Gastroesophageal sphincter (tissue), 4 donors: ENCODE measurements around the gene C6orf89. TPM values are rescaled to one million over a fixed set of nuclear protein-coding genes. Genes with fewer than 3 reads are reported as not detected.

Source experiments
- ATAC-seq: fragments of 150-250 bp; one replicate; pipeline ENCODE4 v1.9.1; 2016; ENCODE audit warnings: mild to moderate bottlenecking, moderate library complexity
- H3K27ac ChIP-seq, 4 donors: fragments of 200-600 bp; sonication (generic) in 3 of 4; 1 replicate in 3 of 4; 2 replicates in 1 of 4; pipeline ENCODE4 v1.5.1; 2016 to 2019
- H3K27me3 ChIP-seq: fragments of 200-600 bp; sonication (generic); one replicate; pipeline ENCODE4 v1.5.1; 2019
- H3K36me3 ChIP-seq, 2 donors: fragments of 200-600 bp; sonication (generic); one replicate each; pipeline ENCODE4 v1.5.1; 2019; ENCODE audit warnings: control low read depth in 1 of 2
- H3K4me1 ChIP-seq, 3 donors: fragments of 200-600 bp; sonication (generic); 1 replicate in 2 of 3; 2 replicates in 1 of 3; pipeline ENCODE4 v1.5.1; 2016 to 2019; ENCODE audit warnings: control low read depth in 2 of 3
- H3K4me3 ChIP-seq, 2 donors: fragments of 200-600 bp; sonication (generic); one replicate each; pipeline ENCODE4 v1.5.1; 2019; ENCODE audit warnings: mild to moderate bottlenecking in 1 of 2, moderate library complexity in 1 of 2
- H3K9me3 ChIP-seq, 3 donors: fragments of 200-600 bp; sonication (generic); one replicate each; pipeline ENCODE4 v1.5.1; 2017 to 2019; ENCODE audit warnings: control low read depth in 2 of 3
- EP300 ChIP-seq: sonication (generic); formaldehyde crosslinking; IDR thresholded peaks from one replicate; pipeline ENCODE4 v1.6.1; 2017; ENCODE audit warnings: antibody characterized with exemption, mild to moderate bottlenecking
- POLR2A ChIP-seq, 2 donors: fragments of 450-650 bp; IDR thresholded peaks; one replicate each; pipeline ENCODE4 v1.6.1; 2017; ENCODE audit warnings: antibody characterized with exemption in 2 of 2, mild to moderate bottlenecking in 2 of 2, moderate library complexity in 1 of 2
- POLR2AphosphoS5 ChIP-seq: sonication (generic); formaldehyde crosslinking; IDR thresholded peaks from one replicate; pipeline ENCODE4 v1.6.1; 2017; ENCODE audit warnings: antibody characterized with exemption
- WGBS, 2 donors: methylation state at CpG; one replicate each; pipeline ENCODE4 v1.1.5; 2018; ENCODE audit warnings: low coverage in 1 of 2; 5-methylcytosine and 5-hydroxymethylcytosine counted together
- total RNA-seq, 4 donors: library from RNA; depleted of rRNA; stranded (reverse); fragments of >200 nt; gene quantifications; one replicate each; pipeline ENCODE4 v1.1.0, GENCODE V29; 2016
- TF ChIP-seq, protein P1 (sequence below), 4 experiments: fragments of 200-600 bp in 2 of 4; fragments of 450-650 bp in 2 of 4; sonication (generic) in 1 of 4; IDR thresholded peaks; one replicate each; pipeline ENCODE4 v1.5.1; 2017 to 2019; ENCODE audit warnings: antibody characterized with exemption in 4 of 4, mild to moderate bottlenecking in 2 of 4, moderate library complexity in 2 of 4

C6orf89 gene
- total RNA-seq, 4 donors from 2014 or later, result 62.1 to 73.8 (median 69.8) TPM

DNA sequence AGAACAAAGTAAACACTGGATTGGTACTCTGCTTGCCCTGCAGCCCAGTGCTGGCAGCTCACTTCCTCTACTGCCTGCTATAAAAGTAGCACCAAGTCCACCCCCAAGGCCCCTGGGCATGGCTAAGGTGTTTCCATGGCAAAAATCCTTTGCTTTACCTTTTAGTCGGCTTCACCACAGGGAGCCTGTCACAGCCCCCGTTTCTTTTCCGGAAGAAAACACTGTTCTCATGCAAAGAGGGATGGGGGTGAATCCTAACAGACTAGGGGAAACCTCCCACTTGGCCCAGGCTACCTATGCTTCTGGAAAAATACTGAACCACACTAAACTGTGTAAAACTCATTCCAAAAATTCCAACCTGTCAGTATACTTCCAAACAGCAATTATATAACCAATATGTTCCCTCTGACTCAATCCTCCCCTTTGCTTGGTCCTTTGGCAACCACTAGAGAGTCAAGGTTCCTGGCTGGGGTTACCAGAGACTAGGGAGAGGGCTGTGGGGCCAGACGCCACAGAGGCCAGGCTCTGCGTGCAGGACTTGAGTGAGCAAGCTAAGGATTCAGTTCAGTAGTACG lies 27.3 kb upstream of the C6orf89 start:
- Histone ChIP-seq H3K4me1 (peaks cover 0 to 28% (median 4%) of the 10 kb centered on the region in 3 donors), H3K27ac (peak overlapping the region in 3 of 4 donors; percentile 61 to 79 (median 75))

DNA sequence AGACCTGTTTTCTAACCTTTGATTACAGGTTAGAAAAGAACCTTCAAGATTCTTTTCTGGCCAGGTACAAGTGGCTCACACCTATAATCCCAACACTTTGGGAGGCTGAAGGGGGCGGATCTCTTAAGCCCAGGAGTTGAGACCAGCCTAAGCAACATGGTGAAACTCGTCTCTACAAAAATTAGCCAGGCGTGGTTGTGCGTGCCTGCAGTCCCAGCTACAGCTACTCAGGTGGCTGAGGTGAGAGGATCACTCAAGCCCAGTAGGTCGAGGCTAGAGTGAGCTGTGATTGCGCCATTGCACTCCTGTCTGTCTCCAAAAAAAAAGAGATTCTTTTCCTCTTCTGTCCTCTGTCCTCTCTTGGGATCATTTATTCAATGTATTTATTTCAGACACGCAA lies 25.6 kb upstream of the C6orf89 start:
- peaks cover 0 to 20% of the 10 kb centered on the region in 2 donors for H3K36me3 ChIP-seq
- TF ChIP-seq EP300, result no peak
- no peak for ATAC-seq
- H3K4me3 ChIP-seq, result no peak overlapping the region
- H3K27ac ChIP-seq, result no peak overlapping the region
- 86 to 96% methylated on average over 3 to 6 of the region's 7 CpGs for WGBS, 2 donors
- H3K4me1 ChIP-seq, result peaks cover 0 to 25% (median 4%) of the 10 kb centered on the region in 3 donors
- no peaks in the 10 kb centered on the region for H3K9me3 ChIP-seq
- no peaks in the 10 kb centered on the region for H3K27me3 ChIP-seq

More for the DNA sequence above, 27.3 kb upstream of the C6orf89 start:
- Histone ChIP-seq H3K4me3 (peak overlapping the region in 1 of 2 donors; percentile 15), H3K27me3 (no peaks in the 10 kb centered on the region), H3K9me3 (no peaks in the 10 kb centered on the region), H3K36me3 (peaks cover 0 to 19% of the 10 kb centered on the region in 2 donors)
- 0 to 42% methylated on average over 1 to 3 of the region's 6 CpGs for WGBS, 2 donors
- peak; percentile 90 for ATAC-seq
- TF ChIP-seq POLR2AphosphoS5 (peak; percentile 61), EP300 (no peak)

DNA sequence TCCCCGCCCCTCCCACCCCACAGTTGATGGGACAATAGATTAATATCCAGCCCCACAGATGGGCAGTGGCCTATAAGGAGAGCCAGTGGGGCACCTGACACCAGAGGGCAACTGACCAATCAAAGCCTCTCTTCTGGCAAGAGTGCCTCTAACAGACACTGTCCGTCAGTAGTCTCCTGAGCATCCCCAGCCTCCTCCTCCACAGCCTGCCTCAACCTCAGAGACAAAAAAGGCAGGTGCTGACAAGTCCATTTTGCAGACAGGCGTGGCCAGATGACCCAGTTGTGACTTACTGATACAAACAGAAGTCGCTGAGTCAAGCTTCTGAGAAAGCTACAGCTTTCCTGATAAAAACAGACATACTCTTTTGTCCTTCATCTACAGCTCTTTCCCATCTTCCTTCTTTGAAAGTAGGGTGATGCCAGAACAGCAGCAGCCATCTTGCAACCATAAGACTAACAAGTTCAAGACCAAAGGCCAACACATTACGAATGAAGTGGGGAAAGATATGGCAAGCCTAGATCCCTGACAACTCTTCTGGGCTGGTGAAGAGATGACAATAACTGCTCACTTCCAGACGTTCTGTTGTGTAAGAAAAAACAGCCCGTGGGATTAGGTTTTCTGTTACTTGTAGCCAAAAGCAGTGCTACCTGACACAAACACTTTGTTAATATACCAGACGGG lies 23.4 kb upstream of the C6orf89 start:
- peaks cover 0 to 12% (median 4%) of the 10 kb centered on the region in 3 donors for H3K4me1 ChIP-seq
- no peak for ATAC-seq
- no peaks in the 10 kb centered on the region for H3K9me3 ChIP-seq
- TF ChIP-seq POLR2AphosphoS5, result no peak
- no peak for TF ChIP-seq POLR2A (IDR thresholded peaks at IDR 0.05)
- TF ChIP-seq EP300, result no peak
- TF ChIP-seq, protein P1, sequence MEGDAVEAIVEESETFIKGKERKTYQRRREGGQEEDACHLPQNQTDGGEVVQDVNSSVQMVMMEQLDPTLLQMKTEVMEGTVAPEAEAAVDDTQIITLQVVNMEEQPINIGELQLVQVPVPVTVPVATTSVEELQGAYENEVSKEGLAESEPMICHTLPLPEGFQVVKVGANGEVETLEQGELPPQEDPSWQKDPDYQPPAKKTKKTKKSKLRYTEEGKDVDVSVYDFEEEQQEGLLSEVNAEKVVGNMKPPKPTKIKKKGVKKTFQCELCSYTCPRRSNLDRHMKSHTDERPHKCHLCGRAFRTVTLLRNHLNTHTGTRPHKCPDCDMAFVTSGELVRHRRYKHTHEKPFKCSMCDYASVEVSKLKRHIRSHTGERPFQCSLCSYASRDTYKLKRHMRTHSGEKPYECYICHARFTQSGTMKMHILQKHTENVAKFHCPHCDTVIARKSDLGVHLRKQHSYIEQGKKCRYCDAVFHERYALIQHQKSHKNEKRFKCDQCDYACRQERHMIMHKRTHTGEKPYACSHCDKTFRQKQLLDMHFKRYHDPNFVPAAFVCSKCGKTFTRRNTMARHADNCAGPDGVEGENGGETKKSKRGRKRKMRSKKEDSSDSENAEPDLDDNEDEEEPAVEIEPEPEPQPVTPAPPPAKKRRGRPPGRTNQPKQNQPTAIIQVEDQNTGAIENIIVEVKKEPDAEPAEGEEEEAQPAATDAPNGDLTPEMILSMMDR (IDR thresholded peaks at IDR 0.05), result no peak
- peaks cover 0 to 13% of the 10 kb centered on the region in 2 donors for H3K36me3 ChIP-seq
- no peaks in the 10 kb centered on the region for H3K27me3 ChIP-seq
- H3K27ac ChIP-seq, result no peak overlapping the region
- H3K4me3 ChIP-seq, result no peak overlapping the region
- 80 to 84% methylated on average over 6 of the region's 8 CpGs for WGBS, 2 donors

DNA sequence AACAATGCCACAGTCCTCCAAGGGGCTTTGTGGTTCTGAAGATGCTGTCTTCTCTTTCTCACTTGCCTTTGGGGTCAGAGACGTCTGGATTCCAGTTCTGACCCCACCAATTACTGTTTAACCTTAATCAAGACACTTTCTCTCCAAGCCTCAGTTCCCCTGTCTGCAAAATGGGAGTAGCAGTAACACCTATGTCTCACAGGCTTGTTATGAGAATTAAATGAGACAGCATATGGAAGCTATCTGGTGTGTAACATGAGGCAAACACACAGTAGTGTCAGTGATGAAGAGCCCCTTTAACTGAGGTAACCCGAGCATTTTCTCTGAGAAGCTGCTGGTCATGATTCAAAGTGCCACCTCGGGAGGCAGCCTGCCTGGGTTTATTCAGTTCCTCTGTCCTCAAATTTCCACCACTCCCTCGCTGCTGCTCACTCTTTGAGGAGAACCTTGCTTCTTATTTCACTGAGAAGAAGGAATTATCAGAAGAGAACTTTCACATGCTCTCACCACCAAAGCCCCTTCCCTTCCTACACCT lies 22.8 kb upstream of the C6orf89 start:
- 86 to 94% methylated on average over 3 of the region's 4 CpGs for WGBS, 2 donors
- Histone ChIP-seq H3K36me3 (peaks cover 0 to 19% of the 10 kb centered on the region in 2 donors), H3K27me3 (no peaks in the 10 kb centered on the region), H3K9me3 (no peaks in the 10 kb centered on the region), H3K4me3 (no peak overlapping the region), H3K27ac (no peak overlapping the region), H3K4me1 (peaks cover 0 to 12% (median 4%) of the 10 kb centered on the region in 3 donors)
- ATAC-seq, result no peak
- TF ChIP-seq, protein P1 (IDR thresholded peaks at IDR 0.05), result no peak
- no peak for TF ChIP-seq POLR2AphosphoS5
- no peak for TF ChIP-seq POLR2A (IDR thresholded peaks at IDR 0.05)
- TF ChIP-seq EP300, result no peak

DNA sequence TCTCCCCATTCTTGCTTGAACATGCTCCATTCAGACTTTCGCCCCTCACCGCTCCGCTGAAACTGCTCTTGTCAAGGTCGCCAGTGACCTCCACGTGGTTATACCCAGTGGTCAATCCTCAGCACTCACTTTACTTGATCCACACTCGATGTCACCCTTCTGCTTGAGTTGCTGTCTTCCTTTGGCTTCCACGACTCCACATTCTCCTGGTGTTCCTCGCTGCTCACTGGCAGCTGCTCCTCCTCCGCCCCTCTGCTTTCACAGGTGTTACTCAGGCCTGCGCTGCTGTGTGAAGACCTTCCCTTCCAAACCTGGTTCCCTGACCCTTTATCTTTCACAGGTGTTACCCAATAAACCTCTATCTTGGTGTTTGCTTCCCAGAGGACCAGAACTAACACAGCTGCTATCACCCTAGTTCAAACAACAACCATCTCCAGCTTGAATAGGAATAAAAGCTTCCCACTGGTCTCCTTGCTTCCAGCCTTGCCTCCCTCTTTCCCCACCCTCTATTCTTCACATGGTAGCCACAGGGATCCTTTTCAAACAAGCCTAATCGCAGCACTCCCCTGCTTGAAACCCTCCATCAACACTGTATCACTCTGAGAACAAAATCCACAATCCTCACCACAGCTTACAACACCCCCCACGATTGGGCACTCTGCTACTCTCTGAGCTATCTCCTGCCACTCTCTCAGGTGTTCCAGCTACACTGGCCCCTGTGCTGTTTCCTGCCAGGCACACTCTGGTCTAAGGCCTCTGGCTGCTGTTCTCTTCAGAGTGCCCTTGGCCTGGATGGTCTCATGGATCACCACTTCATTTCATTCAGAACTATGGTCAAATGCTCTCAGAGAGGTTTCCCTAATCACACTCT lies 21.8 kb upstream of the C6orf89 start:
- TF ChIP-seq, protein P1 (IDR thresholded peaks at IDR 0.05), result no peak
- TF ChIP-seq POLR2AphosphoS5 (no peak), POLR2A (IDR thresholded peaks at IDR 0.05) (no peak), EP300 (no peak)
- H3K27ac ChIP-seq, result no peak overlapping the region
- peaks cover 0 to 3% (median 2%) of the 10 kb centered on the region in 3 donors for H3K4me1 ChIP-seq
- H3K36me3 ChIP-seq, result peaks cover 0 to 26% of the 10 kb centered on the region in 2 donors
- H3K9me3 ChIP-seq, result no peaks in the 10 kb centered on the region
- H3K27me3 ChIP-seq, result no peaks in the 10 kb centered on the region
- 91 to 96% methylated on average over 9 to 12 of the region's 12 CpGs for WGBS, 2 donors
- H3K4me3 ChIP-seq, result no peak overlapping the region
- ATAC-seq, result no peak
